ENCODE results near the gene SNX21.

DNA sequence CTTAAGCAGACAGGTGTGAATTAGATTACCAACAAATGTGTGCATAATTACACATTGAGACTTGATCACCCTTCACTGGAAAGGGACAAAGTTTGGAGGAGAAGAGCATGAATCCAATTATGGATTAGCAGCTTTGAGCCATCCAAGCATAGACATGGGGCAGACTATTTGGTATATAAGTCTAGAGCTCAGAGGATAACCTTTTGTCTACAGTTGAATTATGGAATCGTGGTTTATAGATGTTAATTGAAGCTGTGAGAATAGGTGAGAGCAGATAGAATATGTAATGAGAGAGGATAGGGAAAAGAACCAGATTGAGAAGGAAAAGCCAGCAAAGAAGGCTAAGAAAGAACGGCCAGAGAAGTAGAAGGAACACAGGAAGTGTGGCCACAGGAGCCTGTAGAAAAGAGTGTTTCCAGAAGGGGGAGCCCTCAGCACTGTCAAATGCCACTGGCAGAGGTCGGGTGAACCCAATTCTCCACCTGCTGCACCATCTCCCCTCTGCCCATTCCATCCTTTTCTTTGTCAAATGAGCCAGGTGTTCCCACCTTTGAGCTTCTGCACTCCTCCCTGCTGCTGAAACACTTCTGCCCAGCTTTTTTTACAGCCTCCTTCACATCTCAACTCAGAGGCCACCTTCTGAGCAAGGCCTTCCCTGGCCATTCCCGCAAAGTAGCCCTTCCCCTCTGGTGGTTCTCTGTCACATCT, 34.5 kb upstream of the SNX21 start:
- TF ChIP-seq CTCF (IDR thresholded peaks at IDR 0.05; ENCODE audit: borderline replicate concordance, extremely low read depth, low read length, poor library complexity, severe bottlenecking), result peak; percentile 91
- TF ChIP-seq EZH2 (IDR thresholded peaks at IDR 0.05; ENCODE audit: borderline replicate concordance, low read depth, low read length, severe bottlenecking), result no peak
